H1 (cell line): Measurements from ENCODE around the gene PIAS3. TPM values are rescaled to one million over a fixed set of nuclear protein-coding genes. Genes with fewer than 3 reads are reported as not detected.

Source experiments
- CTCF ChIA-PET: fragments of 300-600 bp; sonication (Branson Sonifier 250); formaldehyde crosslinking; loops from one replicate; lab custom pipeline; 2021; ENCODE audit not compliant: partially characterized antibody; lab: Charles Lee
- POLR2A ChIA-PET: fragments of 300-600 bp; sonication (Branson Sonifier 250); formaldehyde crosslinking; loops from one replicate; lab custom pipeline; 2021; ENCODE audit warnings: inconsistent platforms; ENCODE audit not compliant: partially characterized antibody; lab: Charles Lee
- DNase-seq, 2 experiments: peaks; one replicate each; pipeline versions ENCODE4 v3.0.0 to v3.0.0-alpha.2; 2010 to 2022; ENCODE audit warnings: low spot score in 2 of 2, low read depth in 1 of 2, mixed read lengths in 1 of 2
- FAIRE-seq: peaks from 2 replicates; lab custom pipeline; 2011; peaks lifted over from hg19 to GRCh38; lab: Jason Lieb, UNC
- H2AFZ ChIP-seq: 2 replicates; pipeline ENCODE4 v1.8.1; 2012; ENCODE audit warnings: low read length, inconsistent platforms
- H2AK5ac ChIP-seq: 2 replicates; pipeline ENCODE4 v1.6.1; 2013; ENCODE audit warnings: low read depth, low read length
- H2BK120ac ChIP-seq: replicated peaks from 2 replicates; pipeline ENCODE3; 2013; ENCODE audit warnings: low read depth, low read length, inconsistent platforms
- H2BK12ac ChIP-seq: 2 replicates; pipeline ENCODE4 v1.6.1; 2013; ENCODE audit warnings: low read depth, low read length
- H2BK15ac ChIP-seq: 2 replicates; pipeline ENCODE4 v1.6.1; 2013; ENCODE audit warnings: low read length
- H2BK20ac ChIP-seq: 2 replicates; pipeline ENCODE4 v1.6.1; 2013; ENCODE audit warnings: low read length
- H2BK5ac ChIP-seq: 2 replicates; pipeline ENCODE4 v1.6.1; 2013; ENCODE audit warnings: low read depth, low read length
- H3K14ac ChIP-seq: 2 replicates; pipeline ENCODE4 v1.6.1; 2013; ENCODE audit warnings: inconsistent platforms; ENCODE audit not compliant: insufficient read length
- H3K18ac ChIP-seq: 2 replicates; pipeline ENCODE4 v1.6.1; 2013; ENCODE audit warnings: low read length; ENCODE audit errors: extremely low read depth
- H3K23ac ChIP-seq: 2 replicates; pipeline ENCODE4 v1.6.1; 2013; ENCODE audit warnings: inconsistent platforms; ENCODE audit not compliant: insufficient read length
- H3K23me2 ChIP-seq: 2 replicates; pipeline ENCODE4 v1.6.1; 2013; ENCODE audit warnings: low read depth, low read length
- H3K27ac ChIP-seq: 2 replicates; pipeline ENCODE4 v1.6.1; 2011; ENCODE audit warnings: low read depth, low read length, inconsistent platforms
- H3K27me3 ChIP-seq, 4 experiments: replicated peaks in 1 of 4; 1 replicate in 1 of 4; 2 replicates in 3 of 4; pipeline versions ENCODE4 v1.6.1 to v1.8.1; 2011 to 2013; ENCODE audit warnings: low read length in 3 of 4, mild to moderate bottlenecking in 3 of 4, inconsistent platforms in 2 of 4, mixed read lengths in 2 of 4, moderate library complexity in 1 of 4; ENCODE audit not compliant: control insufficient read depth in 3 of 4, insufficient read depth in 3 of 4; ENCODE audit errors: extremely low read depth in 1 of 4
- H3K36me3 ChIP-seq, 4 experiments: 2 replicates each; pipeline versions ENCODE4 v1.6.1 to v1.8.1; 2011 to 2013; ENCODE audit warnings: mild to moderate bottlenecking in 4 of 4, low read length in 3 of 4, moderate library complexity in 2 of 4, control low read depth in 1 of 4, inconsistent platforms in 1 of 4; ENCODE audit not compliant: insufficient read depth in 4 of 4, control insufficient read depth in 2 of 4
- H3K4ac ChIP-seq: replicated peaks from 2 replicates; pipeline ENCODE3; 2013; ENCODE audit warnings: low read length, low read depth, mixed read lengths, inconsistent platforms; ENCODE audit not compliant: insufficient read length
- H3K4me1 ChIP-seq, 4 experiments: replicated peaks in 1 of 4; 1 replicate in 1 of 4; 2 replicates in 3 of 4; pipeline versions ENCODE4 v1.6.1 to v1.8.1; 2011 to 2013; ENCODE audit warnings: low read length in 3 of 4, inconsistent platforms in 2 of 4, mixed read lengths in 1 of 4; ENCODE audit not compliant: insufficient read depth in 4 of 4, control insufficient read depth in 3 of 4
- H3K4me2 ChIP-seq, 2 experiments: 2 replicates each; pipeline versions ENCODE4 v1.6.1 to v1.8.1; 2011 to 2013; ENCODE audit warnings: low read depth in 2 of 2, low read length in 2 of 2, control low read depth in 1 of 2, inconsistent platforms in 1 of 2, mild to moderate bottlenecking in 1 of 2; ENCODE audit not compliant: insufficient read depth in 1 of 2
- H3K4me3 ChIP-seq, 4 experiments: fragments of 200-600, 300-600 bp in 1 of 4; sonication (generic), shearing (Covaris generic), sonication (Bioruptor Twin) in 1 of 4; 2 replicates each; pipeline versions ENCODE4 v1.5.1 to v1.8.1; 2011 to 2016; ENCODE audit warnings: low read length in 4 of 4, low read depth in 3 of 4, control low read depth in 2 of 4, inconsistent platforms in 2 of 4, mild to moderate bottlenecking in 2 of 4, mixed read lengths in 1 of 4, moderate library complexity in 1 of 4; ENCODE audit not compliant: insufficient read depth in 2 of 4; ENCODE audit errors: extremely low read depth in 1 of 4
- H3K56ac ChIP-seq: replicated peaks from 2 replicates; pipeline ENCODE3; 2013; ENCODE audit warnings: low read depth, mild to moderate bottlenecking, mixed read lengths, low read length, inconsistent platforms; ENCODE audit not compliant: insufficient read length
- H3K79me1 ChIP-seq: 2 replicates; pipeline ENCODE4 v1.6.1; 2013; ENCODE audit warnings: low read depth, low read length, control low read depth
- H3K79me2 ChIP-seq, 2 experiments: 2 replicates each; pipeline versions ENCODE4 v1.6.1 to v1.8.1; 2012 to 2013; ENCODE audit warnings: low read length in 2 of 2, mild to moderate bottlenecking in 2 of 2, inconsistent platforms in 1 of 2; ENCODE audit not compliant: insufficient read depth in 2 of 2, control insufficient read depth in 1 of 2
- H3K9ac ChIP-seq, 4 experiments: replicated peaks in 1 of 4; 1 replicate in 1 of 4; 2 replicates in 3 of 4; pipeline versions ENCODE4 v1.6.1 to v1.8.1; 2011 to 2013; ENCODE audit warnings: low read depth in 3 of 4, low read length in 3 of 4, control low read depth in 2 of 4, mild to moderate bottlenecking in 2 of 4, moderate library complexity in 2 of 4, inconsistent platforms in 1 of 4; ENCODE audit errors: extremely low read depth in 1 of 4
- H3K9me3 ChIP-seq, 2 experiments: 2 replicates each; pipeline versions ENCODE4 v1.6.1 to v1.8.1; 2012 to 2013; ENCODE audit warnings: mild to moderate bottlenecking in 2 of 2, moderate library complexity in 2 of 2, control low read depth in 1 of 2, inconsistent platforms in 1 of 2, low read depth in 1 of 2, low read length in 1 of 2, mixed read lengths in 1 of 2; ENCODE audit not compliant: insufficient read depth in 2 of 2
- H4K20me1 ChIP-seq, 2 experiments: replicated peaks in 1 of 2; 2 replicates each; pipeline versions ENCODE3 to v1.8.1; 2011 to 2013; ENCODE audit warnings: inconsistent platforms in 2 of 2, low read length in 2 of 2, mild to moderate bottlenecking in 1 of 2; ENCODE audit not compliant: insufficient read depth in 2 of 2, control insufficient read depth in 1 of 2
- H4K5ac ChIP-seq: 2 replicates; pipeline ENCODE4 v1.6.1; 2013; ENCODE audit warnings: low read length, low read depth, mixed read lengths, inconsistent platforms; ENCODE audit not compliant: insufficient read length
- H4K8ac ChIP-seq: 2 replicates; pipeline ENCODE4 v1.8.0; 2013; ENCODE audit warnings: mild to moderate bottlenecking, moderate library complexity, low read length, inconsistent platforms; ENCODE audit not compliant: insufficient read depth; ENCODE audit errors: extremely low read depth
- H4K91ac ChIP-seq: replicated peaks from 2 replicates; pipeline ENCODE3; 2013; ENCODE audit warnings: low read length, mixed read lengths, inconsistent platforms; ENCODE audit not compliant: insufficient read length
- FOSL1 ChIP-seq: IDR thresholded peaks from 2 replicates; pipeline ENCODE4 v1.6.1; 2011; ENCODE audit warnings: mild to moderate bottlenecking, low read depth, low read length, moderate library complexity; ENCODE audit not compliant: insufficient read depth
- POLR2A ChIP-seq, 2 experiments: IDR thresholded peaks; 1 replicate in 1 of 2; 2 replicates in 1 of 2; pipeline ENCODE4 v1.6.1; 2011; ENCODE audit warnings: low read depth in 2 of 2, low read length in 2 of 2, mild to moderate bottlenecking in 2 of 2; ENCODE audit errors: control extremely low read depth in 1 of 2
- WGBS, 2 experiments: shearing (Covaris generic) in 1 of 2; methylation state at CpG; one replicate each; pipeline versions ENCODE4 v1.1.6 to v1.1.7; 2013 to 2015; ENCODE audit warnings: low lambda C conversion rate in 2 of 2, mixed read lengths in 2 of 2, inconsistent platforms in 1 of 2, low coverage in 1 of 2, missing lambda C conversion rate in 1 of 2; ENCODE audit not compliant: insufficient replicate concordance in 2 of 2, insufficient coverage in 1 of 2, insufficient read length in 1 of 2; ENCODE audit errors: extremely low coverage in 1 of 2, missing lambda C conversion rate in 1 of 2; 5-methylcytosine and 5-hydroxymethylcytosine counted together
- polyA plus RNA-seq, 7 experiments: library from polyadenylated mRNA; depleted of rRNA in 3 of 7; stranded (reverse) in 5 of 7; unstranded in 2 of 7; fragments of >200 nt in 5 of 7; fragments of 200-250 nt in 2 of 7; gene quantifications; 1 replicate in 5 of 7; 2 replicates in 1 of 7; 4 replicates in 1 of 7; pipeline versions ENCODE4 v1.2.1 to v1.2.3, GENCODE V29; 2011 to 2013; ENCODE audit warnings: missing spikeins in 2 of 7, mixed read lengths in 2 of 7
- total RNA-seq: library from RNA; stranded (reverse); fragmentation: NEBNext Ultra II Directional; extraction: Animal tissue kit (Norgen Biotek cat#: 25700); gene quantifications from 2 replicates; pipeline ENCODE4 v1.2.1, GENCODE V29; 2021

PIAS3 gene
- total and polyA plus RNA-seq, 2 of the 8 experiments (the other 6 are each of a cell fraction or from before 2014, with no cell fraction given), result 36.7 to 49.9 TPM

DNA sequence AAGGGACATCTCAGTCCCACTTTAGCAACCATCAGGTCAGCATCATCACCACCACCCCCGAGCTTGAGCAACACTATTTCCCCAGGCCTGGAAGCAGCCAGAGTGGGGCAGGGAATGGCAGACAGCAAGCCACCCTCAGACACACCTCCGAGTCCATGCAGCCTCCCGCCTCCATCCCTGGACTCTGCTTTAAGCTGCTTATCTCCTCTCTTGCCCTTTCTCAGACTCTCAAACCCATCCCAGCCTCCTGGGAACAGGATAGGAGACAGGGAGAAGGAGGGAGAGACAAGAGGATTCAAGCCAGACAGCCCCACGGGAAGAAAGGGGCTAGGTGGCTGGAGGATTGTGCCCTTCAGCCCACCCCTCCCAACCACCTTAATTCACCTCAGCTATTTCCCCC, 1.7 kb downstream of the PIAS3 start:
- peaks cover 0 to 11% of the 10 kb centered on the region in 2 experiments; a peak in 1 of 4 replicates for H3K79me2 ChIP-seq
- H3K4me3 ChIP-seq, result no peak overlapping the region
- H3K18ac ChIP-seq, result no peak overlapping the region
- POLR2A ChIA-PET, result interaction anchor here (0.7 to 8.1 kb wide), 9 partner anchors 11 to 195 kb away, joined by 3 to 95 read pairs (median 11); partner anchors contain the start of genes NUDT17, POLR3C, RBM8A and RNF115
- H3K9ac ChIP-seq, result no peak overlapping the region
- H2AFZ ChIP-seq, result no peak overlapping the region
- no peaks in the 10 kb centered on the region; a peak in 1 of 7 replicates for H3K27me3 ChIP-seq
- peaks cover 14 to 40% (median 29%) of the 10 kb centered on the region in 4 experiments for H3K36me3 ChIP-seq
- no peak overlapping the region for H2BK20ac ChIP-seq
- no peak overlapping the region for H4K91ac ChIP-seq
- no peak overlapping the region for H3K14ac ChIP-seq
- no peak overlapping the region for H2BK15ac ChIP-seq
- DNase-seq (no peak), FAIRE-seq (no peak)
- no peaks in the 10 kb centered on the region for H4K20me1 ChIP-seq
- H3K79me1 ChIP-seq, result peaks cover 5% of the 10 kb centered on the region; the same call in 1 of the 2 replicates
- H2AK5ac ChIP-seq, result no peak overlapping the region
- H3K4me1 ChIP-seq, result peaks cover 0 to 5% (median 3%) of the 10 kb centered on the region in 4 experiments; a peak in 4 of 7 replicates
- no peak overlapping the region for H3K23ac ChIP-seq
- no peak overlapping the region for H2BK12ac ChIP-seq
- H3K4me2 ChIP-seq, result no peak overlapping the region
- H2BK5ac ChIP-seq, result no peak overlapping the region
- 90% methylated on average over 4 of the region's 4 CpGs; no CpG with 5 or more reads in 1 of the 2 experiments for WGBS, 2 experiments
- H3K23me2 ChIP-seq, result peaks cover 7% of the 10 kb centered on the region
- CTCF ChIA-PET, result interaction anchor here (0.7 to 12.9 kb wide), 9 partner anchors 10 to 121 kb away, joined by 3 to 214 read pairs (median 4); partner anchors contain the start of gene NUDT17
- H3K4ac ChIP-seq, result no peak overlapping the region
- no peak overlapping the region for H2BK120ac ChIP-seq
- H3K56ac ChIP-seq, result no peak overlapping the region
- peaks cover 4 to 5% of the 10 kb centered on the region in 2 experiments; a peak in 2 of 4 replicates for H3K9me3 ChIP-seq
- H3K27ac ChIP-seq, result no peak overlapping the region
- H4K8ac ChIP-seq, result no peak overlapping the region; the same call in 1 of the 2 replicates
- H4K5ac ChIP-seq, result no peak overlapping the region
- no peak for TF ChIP-seq POLR2A (IDR thresholded peaks at IDR 0.05; ENCODE audit: control extremely low read depth in 1 of 2, low read depth in 2 of 2, low read length in 2 of 2)
- TF ChIP-seq FOSL1, result no peak
